MM.1S (cell line): ENCODE measurements around the gene HTR2B.

Experiments
- DNase-seq: peaks from one replicate; pipeline ENCODE4 v3.0.0-alpha.2; 2015
- H2AFZ ChIP-seq: fragments of 300-600 bp; sonication (generic); 2 replicates; pipeline ENCODE4 v1.6.0; 2016; ENCODE audit warnings: antibody characterized with exemption, low read length
- H3F3A ChIP-seq: fragments of 300-600 bp; sonication (generic); 2 replicates; pipeline ENCODE4 v1.6.1; 2016; ENCODE audit warnings: mild to moderate bottlenecking, antibody characterized with exemption, low read length, moderate library complexity, mixed read lengths; ENCODE audit not compliant: insufficient read depth
- H3K27ac ChIP-seq: fragments of 300-600 bp; sonication (generic); 2 replicates; pipeline ENCODE4 v1.5.1; 2016; ENCODE audit warnings: mild to moderate bottlenecking, low read length
- H3K27me3 ChIP-seq: fragments of 300-600 bp; sonication (generic); replicated peaks from 2 replicates; pipeline ENCODE4 v1.6.0; 2016; ENCODE audit warnings: low read length; ENCODE audit not compliant: insufficient read depth
- H3K36me3 ChIP-seq: fragments of 300-600 bp; sonication (generic); replicated peaks from 2 replicates; pipeline ENCODE4 v1.6.1; 2016; ENCODE audit warnings: mild to moderate bottlenecking, low read length, mixed read lengths; ENCODE audit not compliant: insufficient read depth
- H3K4me1 ChIP-seq: fragments of 300-600 bp; sonication (generic); 2 replicates; pipeline ENCODE4 v1.6.1; 2016; ENCODE audit warnings: low read length, mixed read lengths
- H3K4me2 ChIP-seq: fragments of 300-600 bp; sonication (generic); 2 replicates; pipeline ENCODE4 v1.6.0; 2016; ENCODE audit warnings: low read depth, low read length
- H3K4me3 ChIP-seq: fragments of 300-600 bp; sonication (generic); 2 replicates; pipeline ENCODE4 v1.5.1; 2016; ENCODE audit warnings: low read length, mixed read lengths
- H3K79me2 ChIP-seq: fragments of 300-600 bp; sonication (generic); 2 replicates; pipeline ENCODE4 v1.6.1; 2016; ENCODE audit warnings: mixed run types, low read length, mixed read lengths
- H3K9ac ChIP-seq: fragments of 300-600 bp; sonication (generic); 2 replicates; pipeline ENCODE4 v1.6.1; 2016; ENCODE audit warnings: low read length, mixed read lengths
- H3K9me2 ChIP-seq: fragments of 300-600 bp; sonication (generic); replicated peaks from 2 replicates; pipeline ENCODE4 v1.6.1; 2016; ENCODE audit warnings: mild to moderate bottlenecking, low read length, mixed read lengths; ENCODE audit not compliant: insufficient read depth
- H3K9me3 ChIP-seq: fragments of 300-600 bp; sonication (generic); replicated peaks from 2 replicates; pipeline ENCODE4 v1.6.1; 2016; ENCODE audit warnings: mild to moderate bottlenecking, low read length, mixed read lengths; ENCODE audit not compliant: insufficient read depth
- H4K20me1 ChIP-seq: fragments of 300-600 bp; sonication (generic); 2 replicates; pipeline ENCODE4 v1.6.1; 2016; ENCODE audit warnings: mild to moderate bottlenecking, low read length, moderate library complexity, mixed read lengths; ENCODE audit not compliant: insufficient read depth
- EZH2 ChIP-seq: fragments of 300-600 bp; sonication (generic); optimal IDR thresholded peaks from 2 replicates; pipeline ENCODE3; 2017; ENCODE audit warnings: low read depth, mild to moderate bottlenecking, antibody characterized with exemption, low read length, mixed read lengths
- EZH2phosphoT487 ChIP-seq: fragments of 300-600 bp; sonication (generic); IDR thresholded peaks from 2 replicates; pipeline ENCODE4 v1.6.1; 2018; ENCODE audit warnings: antibody characterized with exemption, low read length
- TF ChIP-seq, protein P1 (sequence below): fragments of 300-600 bp; sonication (generic); IDR thresholded peaks from 2 replicates; pipeline ENCODE4 v1.5.1; 2016; ENCODE audit warnings: antibody characterized with exemption, low read length, mixed read lengths

HTR2B gene

DNA sequence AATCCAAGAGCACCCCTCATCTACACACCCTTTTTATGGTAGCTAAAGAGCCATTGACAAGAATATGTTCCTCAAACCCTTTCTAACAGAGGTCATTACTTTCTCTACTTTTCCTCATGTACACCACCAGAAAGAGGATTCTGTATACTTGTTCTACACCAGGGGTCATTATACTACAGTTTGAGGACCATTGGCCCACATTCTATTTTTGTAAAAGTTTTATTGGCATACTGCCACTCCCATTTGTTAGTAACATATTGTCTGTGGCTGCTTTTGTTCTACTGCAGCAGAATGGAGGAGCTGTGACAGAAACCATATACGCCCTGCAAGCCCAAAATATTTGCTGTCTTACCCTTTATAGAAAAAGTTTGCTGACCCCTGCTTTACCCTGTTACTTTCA lies 14.3 kb downstream of the HTR2B start:
- H3K4me2 ChIP-seq = no peak overlapping the region
- H3K4me3 ChIP-seq = no peak overlapping the region
- no peak overlapping the region for H2AFZ ChIP-seq
- no peak for DNase-seq
- no peaks in the 10 kb centered on the region for H3F3A ChIP-seq
- peaks cover 4% of the 10 kb centered on the region; the same call in 1 of the 2 replicates for H3K36me3 ChIP-seq
- H3K27me3 ChIP-seq = no peaks in the 10 kb centered on the region
- no peak overlapping the region for H3K27ac ChIP-seq
- no peaks in the 10 kb centered on the region for H4K20me1 ChIP-seq
- H3K9ac ChIP-seq = no peak overlapping the region
- H3K79me2 ChIP-seq = peaks cover 16% of the 10 kb centered on the region
- TF ChIP-seq EZH2 = no peak
- no peak for TF ChIP-seq EZH2phosphoT487
- TF ChIP-seq, protein P1, sequence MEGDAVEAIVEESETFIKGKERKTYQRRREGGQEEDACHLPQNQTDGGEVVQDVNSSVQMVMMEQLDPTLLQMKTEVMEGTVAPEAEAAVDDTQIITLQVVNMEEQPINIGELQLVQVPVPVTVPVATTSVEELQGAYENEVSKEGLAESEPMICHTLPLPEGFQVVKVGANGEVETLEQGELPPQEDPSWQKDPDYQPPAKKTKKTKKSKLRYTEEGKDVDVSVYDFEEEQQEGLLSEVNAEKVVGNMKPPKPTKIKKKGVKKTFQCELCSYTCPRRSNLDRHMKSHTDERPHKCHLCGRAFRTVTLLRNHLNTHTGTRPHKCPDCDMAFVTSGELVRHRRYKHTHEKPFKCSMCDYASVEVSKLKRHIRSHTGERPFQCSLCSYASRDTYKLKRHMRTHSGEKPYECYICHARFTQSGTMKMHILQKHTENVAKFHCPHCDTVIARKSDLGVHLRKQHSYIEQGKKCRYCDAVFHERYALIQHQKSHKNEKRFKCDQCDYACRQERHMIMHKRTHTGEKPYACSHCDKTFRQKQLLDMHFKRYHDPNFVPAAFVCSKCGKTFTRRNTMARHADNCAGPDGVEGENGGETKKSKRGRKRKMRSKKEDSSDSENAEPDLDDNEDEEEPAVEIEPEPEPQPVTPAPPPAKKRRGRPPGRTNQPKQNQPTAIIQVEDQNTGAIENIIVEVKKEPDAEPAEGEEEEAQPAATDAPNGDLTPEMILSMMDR = no peak
- H3K9me2 ChIP-seq = no peaks in the 10 kb centered on the region
- no peaks in the 10 kb centered on the region for H3K4me1 ChIP-seq
- H3K9me3 ChIP-seq = no peaks in the 10 kb centered on the region

DNA sequence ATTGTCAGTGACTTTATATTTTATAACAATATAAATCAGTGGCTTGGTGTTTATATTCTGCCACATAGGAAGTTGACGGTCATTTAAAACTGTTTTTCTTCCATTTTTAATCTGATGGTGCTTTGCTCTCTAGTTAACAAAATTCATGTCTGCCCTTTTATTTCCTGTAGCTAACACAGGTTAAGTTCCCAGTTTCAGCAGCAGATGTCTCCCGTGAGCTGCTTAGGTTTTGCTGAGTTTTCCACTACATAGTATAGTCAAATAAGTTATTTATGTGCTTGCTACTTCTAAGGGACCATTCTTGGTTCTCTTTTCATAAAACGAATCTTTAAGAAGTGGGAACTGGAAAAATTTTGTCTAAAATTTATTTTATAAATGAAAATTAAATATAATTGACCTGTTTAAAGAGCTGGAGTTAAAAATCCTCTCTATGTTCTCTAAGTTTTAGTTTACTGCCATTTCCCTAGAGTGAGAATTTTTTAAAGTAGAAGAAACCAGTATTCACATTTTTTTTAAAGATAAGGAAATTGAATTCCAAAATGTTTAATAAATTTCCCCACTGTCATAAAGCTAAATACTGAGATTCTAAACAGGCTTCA lies 20.6 kb downstream of the HTR2B start:
- DNase-seq = peak; percentile 54
- Histone ChIP-seq H3K36me3 (no peaks in the 10 kb centered on the region; the same call in 1 of the 2 replicates), H3K27ac (no peak overlapping the region)

DNA sequence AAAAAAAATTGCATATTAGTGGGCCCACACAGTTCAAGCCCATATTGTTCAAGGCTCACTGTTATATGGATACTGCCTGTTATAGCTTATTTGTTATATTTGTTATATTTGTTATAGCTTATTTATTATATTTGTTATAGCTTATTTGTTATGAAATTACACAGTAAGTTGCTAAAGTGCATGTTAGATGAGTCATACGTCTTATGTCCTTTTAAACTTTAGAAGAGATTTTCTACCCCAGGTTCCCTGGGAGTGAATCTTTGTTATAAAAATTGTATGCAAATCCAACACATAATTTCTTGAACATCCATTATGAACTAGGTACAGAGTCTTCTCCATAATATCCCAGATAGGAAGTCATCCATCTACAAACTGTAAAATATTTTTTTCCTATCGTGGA lies 22.1 kb downstream of the HTR2B start:
- no peak for DNase-seq
- Histone ChIP-seq H3K36me3 (no peaks in the 10 kb centered on the region; the same call in 1 of the 2 replicates), H3F3A (peaks cover 6% of the 10 kb centered on the region; the same call in 1 of the 2 replicates), H3K79me2 (peaks cover 22% of the 10 kb centered on the region), H3K9ac (no peak overlapping the region), H3K9me2 (no peaks in the 10 kb centered on the region), H3K27me3 (no peaks in the 10 kb centered on the region), H3K4me1 (no peaks in the 10 kb centered on the region), H3K9me3 (no peaks in the 10 kb centered on the region), H2AFZ (no peak overlapping the region), H3K27ac (no peak overlapping the region), H3K4me2 (no peak overlapping the region), H3K4me3 (no peak overlapping the region), H4K20me1 (no peaks in the 10 kb centered on the region; the same call in 1 of the 2 replicates)
- no peak for TF ChIP-seq EZH2phosphoT487
- no peak for TF ChIP-seq EZH2
- TF ChIP-seq, protein P1 = no peak

More for the DNA sequence above, 20.6 kb downstream of the HTR2B start:
- H2AFZ ChIP-seq = no peak overlapping the region
- H4K20me1 ChIP-seq = no peaks in the 10 kb centered on the region; the same call in 1 of the 2 replicates
- H3K9me3 ChIP-seq = no peaks in the 10 kb centered on the region
- no peaks in the 10 kb centered on the region for H3K9me2 ChIP-seq
- H3K4me1 ChIP-seq = no peaks in the 10 kb centered on the region
- H3K79me2 ChIP-seq = peaks cover 27% of the 10 kb centered on the region
- no peaks in the 10 kb centered on the region for H3K27me3 ChIP-seq
- peaks cover 6% of the 10 kb centered on the region; the same call in 1 of the 2 replicates for H3F3A ChIP-seq
- no peak overlapping the region for H3K4me3 ChIP-seq
- no peak overlapping the region for H3K9ac ChIP-seq
- no peak overlapping the region for H3K4me2 ChIP-seq
- TF ChIP-seq, protein P1 = peak; percentile 58
- TF ChIP-seq EZH2 = no peak
